ENCODE results near the gene PTPRN2. TPM values are rescaled to one million over a fixed set of nuclear protein-coding genes. Genes with fewer than 3 reads are reported as not detected.
A peak's percentile ranks its signal among the peaks of the same experiment; 100 is the strongest.

The PTPRN2 gene
- total and polyA plus RNA-seq, 2 donors (not counting 3 experiments of a cell fraction or from before 2014, with no cell fraction given): 0.62 to 0.88 TPM

DNA sequence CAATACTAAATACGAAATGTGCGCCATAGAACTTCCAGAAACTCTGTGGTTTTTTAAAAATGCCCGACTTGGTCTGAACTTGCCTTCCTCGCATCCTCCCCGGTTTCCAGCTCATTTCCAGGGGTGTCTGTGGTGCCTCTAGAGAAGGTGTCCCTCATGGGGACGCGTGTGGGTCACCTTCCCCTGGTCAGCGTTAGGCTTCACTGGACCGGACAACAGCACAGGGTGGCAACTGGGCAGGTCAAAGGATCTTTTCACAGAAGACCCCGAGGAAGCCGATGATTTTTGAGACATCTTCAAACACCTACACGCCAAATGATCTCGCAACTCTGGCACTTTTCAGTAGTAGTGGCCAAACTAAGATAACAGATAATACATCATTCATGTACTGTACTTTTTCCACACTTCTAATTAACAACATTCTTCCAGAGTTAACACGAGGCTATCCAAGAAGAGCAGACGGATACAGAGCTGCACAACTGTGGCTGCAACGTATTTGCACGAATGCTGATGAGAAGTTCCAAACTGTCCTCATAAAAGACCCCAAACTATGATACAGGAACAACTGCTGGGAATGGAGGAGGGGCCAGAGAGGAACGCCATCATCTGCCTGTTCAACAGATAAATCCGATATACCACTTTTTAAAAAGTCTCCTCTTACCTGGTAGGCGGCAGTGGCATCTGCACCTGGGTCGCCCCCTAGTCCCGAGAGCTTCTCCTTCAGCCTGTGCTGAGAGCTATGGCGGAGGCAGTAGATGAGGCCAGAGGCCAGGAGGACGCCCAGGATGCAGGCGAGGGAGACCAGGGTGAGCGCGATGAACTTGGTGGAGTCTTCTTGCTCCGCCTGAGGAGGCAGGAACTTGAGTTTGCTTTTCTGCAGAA, 905.3 kb downstream of the PTPRN2 start:
- ChIA-PET POLR2A (no interaction called here), CTCF (no interaction called here)
- dilution Hi-C loops (cut with MboI; ENCODE audit: extremely low pct_ligation_motif_present, low sequenced_read_pairs): no loop called here

More for the DNA sequence above, 905.3 kb downstream of the PTPRN2 start:
- Histone ChIP-seq H3K4me3 (replicated peaks in 1 of 3; ENCODE audit: insufficient read depth in 1 of 3, low read depth in 1 of 3, low read length in 3 of 3) (no peak overlapping the region), H3K4me2 (ENCODE audit: insufficient read depth, low read length) (no peak overlapping the region), H3K79me2 (ENCODE audit: control insufficient read depth, insufficient read depth, low read length) (no peaks in the 10 kb centered on the region), H3K9me1 (replicated peaks; ENCODE audit: control insufficient read depth, extremely low read depth, insufficient read depth, low read length) (no peaks in the 10 kb centered on the region), H3K27me3 (ENCODE audit: control insufficient read depth in 2 of 2, insufficient read depth in 2 of 2, low read length in 2 of 2) (peaks cover 30 to 53% of the 10 kb centered on the region in 2 experiments), H3K9ac (replicated peaks; ENCODE audit: extremely low read depth, insufficient read depth, low read length) (no peak overlapping the region), H4K20me1 (replicated peaks; ENCODE audit: control insufficient read depth, extremely low read depth, insufficient read depth, low read length) (no peaks in the 10 kb centered on the region), H3K27ac (ENCODE audit: insufficient read depth, low read depth, low read length) (no peak overlapping the region), H3K4me1 (ENCODE audit: control insufficient read depth, extremely low read depth, insufficient read depth, low read length) (no peaks in the 10 kb centered on the region), H2AFZ (ENCODE audit: low read depth, low read length) (no peak overlapping the region), H3K36me3 (ENCODE audit: control insufficient read depth in 2 of 2, extremely low read depth in 1 of 2, insufficient read depth in 2 of 2, low read length in 2 of 2) (no peaks in the 10 kb centered on the region), H3K9me3 (replicated peaks; ENCODE audit: control insufficient read depth, insufficient read depth, low read length) (no peaks in the 10 kb centered on the region)
- intact Hi-C loops (cut with micrococcal nuclease): no loop called here
- BruUV-seq (replicated peaks): no TSS peak
- FAIRE-seq (no peak), DNase-seq (ENCODE audit: low read depth, low spot score) (no peak)
- TF ChIP-seq JUN (IDR thresholded peaks at IDR 0.05; ENCODE audit: borderline replicate concordance, insufficient read depth, insufficient read length, low read depth) (no peak), MYC (IDR thresholded peaks at IDR 0.05; ENCODE audit: low read depth, low read length) (no peak), EZH2 (IDR thresholded peaks at IDR 0.05; ENCODE audit: borderline replicate concordance, low read depth, low read length, severe bottlenecking) (peak; percentile 21), POLR2AphosphoS5 (IDR thresholded peaks at IDR 0.05; ENCODE audit: insufficient read depth, low read depth, low read length) (no peak), GATA2 (IDR thresholded peaks at IDR 0.05; ENCODE audit: insufficient read depth, insufficient read length, low read depth, low read length) (no peak), POLR2A (IDR thresholded peaks at IDR 0.05; ENCODE audit: low read depth, low read length) (no peak)
- TF ChIP-seq, protein P1, sequence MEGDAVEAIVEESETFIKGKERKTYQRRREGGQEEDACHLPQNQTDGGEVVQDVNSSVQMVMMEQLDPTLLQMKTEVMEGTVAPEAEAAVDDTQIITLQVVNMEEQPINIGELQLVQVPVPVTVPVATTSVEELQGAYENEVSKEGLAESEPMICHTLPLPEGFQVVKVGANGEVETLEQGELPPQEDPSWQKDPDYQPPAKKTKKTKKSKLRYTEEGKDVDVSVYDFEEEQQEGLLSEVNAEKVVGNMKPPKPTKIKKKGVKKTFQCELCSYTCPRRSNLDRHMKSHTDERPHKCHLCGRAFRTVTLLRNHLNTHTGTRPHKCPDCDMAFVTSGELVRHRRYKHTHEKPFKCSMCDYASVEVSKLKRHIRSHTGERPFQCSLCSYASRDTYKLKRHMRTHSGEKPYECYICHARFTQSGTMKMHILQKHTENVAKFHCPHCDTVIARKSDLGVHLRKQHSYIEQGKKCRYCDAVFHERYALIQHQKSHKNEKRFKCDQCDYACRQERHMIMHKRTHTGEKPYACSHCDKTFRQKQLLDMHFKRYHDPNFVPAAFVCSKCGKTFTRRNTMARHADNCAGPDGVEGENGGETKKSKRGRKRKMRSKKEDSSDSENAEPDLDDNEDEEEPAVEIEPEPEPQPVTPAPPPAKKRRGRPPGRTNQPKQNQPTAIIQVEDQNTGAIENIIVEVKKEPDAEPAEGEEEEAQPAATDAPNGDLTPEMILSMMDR (IDR thresholded peaks at IDR 0.05; ENCODE audit: extremely low read depth in 1 of 2, insufficient read depth in 1 of 2, low read depth in 1 of 2, low read length in 2 of 2): no peak

Data from endothelial cell of umbilical vein (primary cell).